WTC11 (cell line): ENCODE measurements around the gene FAM78B. TPM values are rescaled to one million over a fixed set of nuclear protein-coding genes. Genes with fewer than 3 reads are reported as not detected.

Experiments
- ATAC-seq: fragments of 200-7000 bp; cut with Tn5 transposase; 2 replicates; pipeline ENCODE4 v1.10.0; 2021; ENCODE audit warnings: mild to moderate bottlenecking, moderate library complexity
- CTCF ChIA-PET: fragments of 300-600 bp; sonication (Branson Sonifier 250); formaldehyde crosslinking; loops from one replicate; lab custom pipeline; 2021; ENCODE audit warnings: antibody characterized with exemption; lab: Charles Lee
- POLR2A ChIA-PET: fragments of 350-600 bp; sonication (Branson Sonifier 250); formaldehyde crosslinking; loops from one replicate; lab custom pipeline; 2021; ENCODE audit warnings: antibody characterized with exemption; lab: Charles Lee
- DNase-seq: peaks from one replicate; pipeline ENCODE4 v3.0.0; 2021; ENCODE audit warnings: low spot score
- H3K27ac Mint-ChIP-seq: 2 replicates; pipeline ENCODE4 v1.8.0; 2021; ENCODE audit warnings: mixed read lengths
- H3K27me3 Mint-ChIP-seq: 2 replicates; pipeline ENCODE4 v1.8.0; 2021; ENCODE audit warnings: low read depth, mild to moderate bottlenecking, moderate library complexity, mixed read lengths
- H3K36me3 Mint-ChIP-seq: 2 replicates; pipeline ENCODE4 v1.8.0; 2021; ENCODE audit warnings: mixed read lengths
- H3K4me1 Mint-ChIP-seq: 2 replicates; pipeline ENCODE4 v1.8.0; 2022; ENCODE audit warnings: mixed read lengths
- H3K4me3 Mint-ChIP-seq: 2 replicates; pipeline ENCODE4 v1.8.0; 2021; ENCODE audit warnings: mild to moderate bottlenecking, moderate library complexity, mixed read lengths
- H3K9me3 Mint-ChIP-seq: 2 replicates; pipeline ENCODE4 v1.8.0; 2021; ENCODE audit warnings: mixed read lengths
- ATF3 ChIP-seq: sonication (generic); formaldehyde crosslinking; conservative IDR thresholded peaks from 2 replicates; pipeline ENCODE4 v1.8.1; 2022; ENCODE audit warnings: mild to moderate bottlenecking, missing genetic modification reagents
- MYBL2 ChIP-seq: sonication (generic); formaldehyde crosslinking; IDR thresholded peaks from 2 replicates; pipeline ENCODE4 v1.8.1; 2023; ENCODE audit warnings: mild to moderate bottlenecking, moderate library complexity, missing genetic modification reagents
- NFATC4 ChIP-seq: fragments of 250-450 bp; sonication (Bioruptor Pico); IDR thresholded peaks from 2 replicates; pipeline ENCODE4 v1.9.0; 2021; ENCODE audit warnings: mild to moderate bottlenecking
- SMAD4 ChIP-seq: sonication (generic); formaldehyde crosslinking; IDR thresholded peaks from 2 replicates; pipeline ENCODE4 v1.8.0; 2022; ENCODE audit warnings: mild to moderate bottlenecking, missing genetic modification reagents
- SOX15 ChIP-seq: fragments of 250-450 bp; sonication (Bioruptor Pico); IDR thresholded peaks from 2 replicates; pipeline ENCODE4 v1.9.0; 2021; ENCODE audit warnings: mild to moderate bottlenecking
- ZNF232 ChIP-seq: sonication (generic); formaldehyde crosslinking; IDR thresholded peaks from 2 replicates; pipeline ENCODE4 v1.8.0; 2022; ENCODE audit warnings: mild to moderate bottlenecking, missing genetic modification reagents
- total RNA-seq: library from RNA; stranded (reverse); gene quantifications from 3 replicates; pipeline ENCODE4 v1.2.3, GENCODE V29; 2021
- TF ChIP-seq, protein P1 (sequence below): sonication (generic); formaldehyde crosslinking; IDR thresholded peaks from 2 replicates; pipeline ENCODE4 v1.8.1; 2023; ENCODE audit warnings: mild to moderate bottlenecking, missing genetic modification reagents, moderate library complexity
- TF ChIP-seq, protein P2 (sequence below): fragments of 250-450 bp; sonication (Bioruptor Pico); IDR thresholded peaks from 2 replicates; pipeline ENCODE4 v2.1.2; 2022; ENCODE audit warnings: mild to moderate bottlenecking, moderate library complexity
- TF ChIP-seq, protein P3 (sequence below): fragments of 250-450 bp; sonication (Bioruptor Pico); conservative IDR thresholded peaks from 2 replicates; pipeline ENCODE4 v1.9.0; 2021; ENCODE audit warnings: mild to moderate bottlenecking
- TF ChIP-seq, protein P4 (sequence below): sonication (generic); formaldehyde crosslinking; IDR thresholded peaks from 2 replicates; pipeline ENCODE4 v1.8.0; 2022; ENCODE audit warnings: missing genetic modification reagents
- TF ChIP-seq, protein P5 (sequence below): sonication (generic); formaldehyde crosslinking; IDR thresholded peaks from 2 replicates; pipeline ENCODE4 v1.8.1; 2022; ENCODE audit warnings: mild to moderate bottlenecking, missing genetic modification reagents, moderate library complexity, borderline replicate concordance

FAM78B gene
- total RNA-seq, 1 experiment from 2014 or later = 2.6 TPM

DNA sequence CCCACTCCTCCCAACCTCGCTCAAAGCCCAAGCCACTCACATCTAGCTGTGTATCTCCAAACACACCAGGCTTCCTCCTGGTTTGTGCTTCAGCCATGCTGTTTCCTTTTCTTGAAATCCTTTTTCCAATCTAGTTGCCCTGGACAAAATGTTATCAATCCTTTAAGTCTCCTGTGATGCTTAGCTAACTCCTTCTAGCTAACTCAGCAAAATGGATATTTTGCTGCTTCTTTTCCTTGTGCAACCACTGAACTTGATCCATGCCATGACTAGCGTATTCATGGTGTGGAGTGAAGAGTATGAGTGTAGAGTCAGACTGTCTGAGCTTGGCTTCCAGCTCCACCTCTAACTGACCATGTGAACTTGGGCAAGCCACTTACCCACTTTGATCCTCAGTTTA, 33.9 kb upstream of the FAM78B start (continued):
- TF ChIP-seq, protein P1, sequence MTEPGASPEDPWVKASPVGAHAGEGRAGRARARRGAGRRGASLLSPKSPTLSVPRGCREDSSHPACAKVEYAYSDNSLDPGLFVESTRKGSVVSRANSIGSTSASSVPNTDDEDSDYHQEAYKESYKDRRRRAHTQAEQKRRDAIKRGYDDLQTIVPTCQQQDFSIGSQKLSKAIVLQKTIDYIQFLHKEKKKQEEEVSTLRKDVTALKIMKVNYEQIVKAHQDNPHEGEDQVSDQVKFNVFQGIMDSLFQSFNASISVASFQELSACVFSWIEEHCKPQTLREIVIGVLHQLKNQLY (CRISPR knock-in tag) = no peak

- Mint-ChIP-seq H3K27ac (no peak overlapping the region), H3K9me3 (peaks cover 4% of the 10 kb centered on the region)
- POLR2A ChIA-PET = no interaction called here
- TF ChIP-seq, protein P1 (CRISPR knock-in tag) = no peak
- TF ChIP-seq, all 79 proteins: peak for 0
- Mint-ChIP-seq H3K4me1 (peaks cover 8% of the 10 kb centered on the region), H3K4me3 (no peak overlapping the region), H3K27me3 (no peaks in the 10 kb centered on the region), H3K36me3 (no peaks in the 10 kb centered on the region)
- DNase-seq = no peak
- CTCF ChIA-PET = interaction anchor here (0.6 kb wide), 1 partner anchor 323 kb away, joined by 4 read pairs; no protein-coding TSS in a partner anchor
- ATAC-seq = no peak
Observed at GRCh38 chr1:166197597-166197996, 30.8 kb upstream of the FAM78B start.

GRCh38 chr1:166197141-166197540, 30.3 kb upstream of the FAM78B start:
- POLR2A ChIA-PET = no interaction called here
- no peak for DNase-seq
- H3K4me1 Mint-ChIP-seq = peaks cover 5% of the 10 kb centered on the region
- TF ChIP-seq, protein P2, sequence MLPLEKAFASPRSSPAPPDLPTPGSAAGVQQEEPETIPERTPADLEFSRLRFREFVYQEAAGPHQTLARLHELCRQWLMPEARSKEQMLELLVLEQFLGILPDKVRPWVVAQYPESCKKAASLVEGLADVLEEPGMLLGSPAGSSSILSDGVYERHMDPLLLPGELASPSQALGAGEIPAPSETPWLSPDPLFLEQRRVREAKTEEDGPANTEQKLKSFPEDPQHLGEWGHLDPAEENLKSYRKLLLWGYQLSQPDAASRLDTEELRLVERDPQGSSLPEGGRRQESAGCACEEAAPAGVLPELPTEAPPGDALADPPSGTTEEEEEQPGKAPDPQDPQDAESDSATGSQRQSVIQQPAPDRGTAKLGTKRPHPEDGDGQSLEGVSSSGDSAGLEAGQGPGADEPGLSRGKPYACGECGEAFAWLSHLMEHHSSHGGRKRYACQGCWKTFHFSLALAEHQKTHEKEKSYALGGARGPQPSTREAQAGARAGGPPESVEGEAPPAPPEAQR (CRISPR knock-in tag) = no peak
- TF ChIP-seq ATF3 = no peak
- no peak for TF ChIP-seq SMAD4 (CRISPR knock-in tag)
- TF ChIP-seq, protein P3, sequence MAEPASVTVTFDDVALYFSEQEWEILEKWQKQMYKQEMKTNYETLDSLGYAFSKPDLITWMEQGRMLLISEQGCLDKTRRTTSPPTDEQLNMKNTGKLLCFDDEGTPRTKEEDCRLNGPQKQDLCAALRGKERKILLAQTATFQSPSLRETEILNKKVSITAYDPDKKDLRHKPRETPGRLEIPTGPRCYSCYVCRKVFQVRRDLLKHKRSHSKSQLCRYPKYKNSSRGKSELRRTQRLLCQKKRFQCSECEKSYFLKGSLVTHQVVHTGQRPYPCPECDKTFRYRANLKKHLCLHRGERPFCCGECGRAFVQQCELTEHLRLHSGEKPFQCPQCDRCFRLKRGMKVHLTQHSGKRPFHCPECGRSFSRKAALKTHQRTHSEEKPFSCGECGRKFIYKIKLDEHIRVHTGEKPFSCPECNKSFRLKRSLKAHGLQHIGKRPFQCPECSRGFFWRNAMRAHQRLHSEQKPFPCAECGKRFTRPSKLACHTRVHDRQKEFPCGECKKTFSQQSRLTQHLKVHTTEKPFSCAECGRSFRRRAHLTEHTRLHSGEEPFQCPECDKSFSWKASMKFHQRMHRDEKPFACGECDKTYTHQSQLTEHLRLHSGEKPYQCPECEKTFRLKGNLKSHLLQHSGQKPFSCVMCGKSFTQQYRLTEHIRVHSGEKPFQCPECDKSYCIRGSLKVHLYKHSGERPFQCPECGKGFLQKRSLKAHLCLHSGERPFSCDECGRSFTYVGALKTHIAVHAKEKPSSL = no peak
- no peak for TF ChIP-seq MYBL2 (CRISPR knock-in tag)
- TF ChIP-seq, protein P4, sequence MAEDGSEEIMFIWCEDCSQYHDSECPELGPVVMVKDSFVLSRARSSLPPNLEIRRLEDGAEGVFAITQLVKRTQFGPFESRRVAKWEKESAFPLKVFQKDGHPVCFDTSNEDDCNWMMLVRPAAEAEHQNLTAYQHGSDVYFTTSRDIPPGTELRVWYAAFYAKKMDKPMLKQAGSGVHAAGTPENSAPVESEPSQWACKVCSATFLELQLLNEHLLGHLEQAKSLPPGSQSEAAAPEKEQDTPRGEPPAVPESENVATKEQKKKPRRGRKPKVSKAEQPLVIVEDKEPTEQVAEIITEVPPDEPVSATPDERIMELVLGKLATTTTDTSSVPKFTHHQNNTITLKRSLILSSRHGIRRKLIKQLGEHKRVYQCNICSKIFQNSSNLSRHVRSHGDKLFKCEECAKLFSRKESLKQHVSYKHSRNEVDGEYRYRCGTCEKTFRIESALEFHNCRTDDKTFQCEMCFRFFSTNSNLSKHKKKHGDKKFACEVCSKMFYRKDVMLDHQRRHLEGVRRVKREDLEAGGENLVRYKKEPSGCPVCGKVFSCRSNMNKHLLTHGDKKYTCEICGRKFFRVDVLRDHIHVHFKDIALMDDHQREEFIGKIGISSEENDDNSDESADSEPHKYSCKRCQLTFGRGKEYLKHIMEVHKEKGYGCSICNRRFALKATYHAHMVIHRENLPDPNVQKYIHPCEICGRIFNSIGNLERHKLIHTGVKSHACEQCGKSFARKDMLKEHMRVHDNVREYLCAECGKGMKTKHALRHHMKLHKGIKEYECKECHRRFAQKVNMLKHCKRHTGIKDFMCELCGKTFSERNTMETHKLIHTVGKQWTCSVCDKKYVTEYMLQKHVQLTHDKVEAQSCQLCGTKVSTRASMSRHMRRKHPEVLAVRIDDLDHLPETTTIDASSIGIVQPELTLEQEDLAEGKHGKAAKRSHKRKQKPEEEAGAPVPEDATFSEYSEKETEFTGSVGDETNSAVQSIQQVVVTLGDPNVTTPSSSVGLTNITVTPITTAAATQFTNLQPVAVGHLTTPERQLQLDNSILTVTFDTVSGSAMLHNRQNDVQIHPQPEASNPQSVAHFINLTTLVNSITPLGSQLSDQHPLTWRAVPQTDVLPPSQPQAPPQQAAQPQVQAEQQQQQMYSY = no peak
- TF ChIP-seq NFATC4 (CRISPR knock-in tag) = no peak
- TF ChIP-seq, protein P5, sequence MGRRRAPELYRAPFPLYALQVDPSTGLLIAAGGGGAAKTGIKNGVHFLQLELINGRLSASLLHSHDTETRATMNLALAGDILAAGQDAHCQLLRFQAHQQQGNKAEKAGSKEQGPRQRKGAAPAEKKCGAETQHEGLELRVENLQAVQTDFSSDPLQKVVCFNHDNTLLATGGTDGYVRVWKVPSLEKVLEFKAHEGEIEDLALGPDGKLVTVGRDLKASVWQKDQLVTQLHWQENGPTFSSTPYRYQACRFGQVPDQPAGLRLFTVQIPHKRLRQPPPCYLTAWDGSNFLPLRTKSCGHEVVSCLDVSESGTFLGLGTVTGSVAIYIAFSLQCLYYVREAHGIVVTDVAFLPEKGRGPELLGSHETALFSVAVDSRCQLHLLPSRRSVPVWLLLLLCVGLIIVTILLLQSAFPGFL (CRISPR knock-in tag) = no peak
- TF ChIP-seq SOX15 = no peak
- TF ChIP-seq ZNF232 (CRISPR knock-in tag) = no peak
- TF ChIP-seq, all 79 proteins: peak for 0
- Mint-ChIP-seq H3K27ac (no peak overlapping the region), H3K36me3 (no peaks in the 10 kb centered on the region), H3K27me3 (no peaks in the 10 kb centered on the region), H3K4me3 (no peak overlapping the region), H3K9me3 (peaks cover 4% of the 10 kb centered on the region)
- CTCF ChIA-PET = no interaction called here
- no peak for ATAC-seq
